ENCODE results near the gene PPFIA2. TPM values are rescaled to one million over a fixed set of nuclear protein-coding genes. Genes with fewer than 3 reads are reported as not detected.

The PPFIA2 gene
- total RNA-seq, 1 experiment from 2014 or later, result not detected

DNA sequence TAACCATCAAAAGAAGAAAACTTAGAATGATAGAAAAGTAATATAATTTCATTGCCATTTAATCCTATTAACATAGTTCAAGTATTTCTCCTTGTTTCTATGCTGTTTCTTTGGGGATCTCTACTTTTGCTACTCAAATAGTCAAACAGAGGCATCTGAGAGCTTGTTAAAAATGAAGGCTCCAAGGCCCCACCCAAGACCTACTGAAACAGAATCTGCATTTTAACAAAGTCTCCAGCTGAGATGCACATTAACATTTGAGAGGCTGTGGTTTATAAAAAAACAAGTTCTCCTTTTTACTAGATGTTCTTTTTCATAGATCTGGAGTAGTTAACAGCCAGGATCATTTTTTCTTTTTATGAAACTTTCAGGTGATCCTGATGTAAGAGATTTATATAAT lies 31.8 kb downstream of the PPFIA2 start:
- Histone ChIP-seq H3K4me1 (ENCODE audit: control insufficient read depth, insufficient read depth, low read length) (no peaks in the 10 kb centered on the region), H3K9me3 (ENCODE audit: control insufficient read depth, insufficient read depth, low read depth, low read length) (no peaks in the 10 kb centered on the region), H3K27ac (ENCODE audit: low read length) (no peak overlapping the region), H3K27me3 (ENCODE audit: control insufficient read depth, insufficient read depth, low read length) (no peaks in the 10 kb centered on the region), H3K36me3 (ENCODE audit: control insufficient read depth, insufficient read depth, low read length) (no peaks in the 10 kb centered on the region), H3K4me3 (ENCODE audit: low read depth in 2 of 2, low read length in 2 of 2) (no peak overlapping the region)
- ChIA-PET CTCF (no interaction called here), POLR2A (no interaction called here)
- DNase-seq (ENCODE audit: low read depth, low spot score) (no peak), ATAC-seq (no peak)
- no TSS peak for BruUV-seq (replicated peaks)
- intact Hi-C loops (cut with micrococcal nuclease; ENCODE audit: unreplicated experiment) (no loop called here), in situ Hi-C loops (cut with HindIII; ENCODE audit: low pct_unique_long_range_greater_than_20kb, low sequenced_read_pairs) (no loop called here)
- TF ChIP-seq SIN3A (IDR thresholded peaks at IDR 0.05; ENCODE audit: borderline replicate concordance, insufficient read depth, low read depth, low read length), result no peak

DNA sequence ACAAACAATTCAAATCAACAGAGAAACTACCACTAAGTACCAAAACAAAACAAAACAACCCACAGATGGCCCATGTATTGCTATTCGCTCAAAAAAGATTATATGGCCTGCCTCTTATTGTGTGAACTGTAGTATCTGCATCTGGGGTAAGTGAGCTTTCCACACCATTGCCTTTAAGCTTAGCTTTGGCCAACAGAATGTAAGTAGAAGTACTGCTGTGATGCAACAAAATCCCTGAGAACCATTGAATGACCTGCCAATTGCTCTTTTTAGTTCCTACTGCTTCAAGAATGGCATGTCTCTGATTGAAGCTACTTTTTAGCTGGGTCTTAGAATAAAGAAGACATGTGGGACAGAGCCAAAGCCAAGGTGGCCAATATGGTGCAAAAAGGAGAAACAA lies 32.5 kb downstream of the PPFIA2 start:
- no peaks in the 10 kb centered on the region for H3K36me3 ChIP-seq (ENCODE audit: control insufficient read depth, insufficient read depth, low read length)
- TF ChIP-seq, protein P1, sequence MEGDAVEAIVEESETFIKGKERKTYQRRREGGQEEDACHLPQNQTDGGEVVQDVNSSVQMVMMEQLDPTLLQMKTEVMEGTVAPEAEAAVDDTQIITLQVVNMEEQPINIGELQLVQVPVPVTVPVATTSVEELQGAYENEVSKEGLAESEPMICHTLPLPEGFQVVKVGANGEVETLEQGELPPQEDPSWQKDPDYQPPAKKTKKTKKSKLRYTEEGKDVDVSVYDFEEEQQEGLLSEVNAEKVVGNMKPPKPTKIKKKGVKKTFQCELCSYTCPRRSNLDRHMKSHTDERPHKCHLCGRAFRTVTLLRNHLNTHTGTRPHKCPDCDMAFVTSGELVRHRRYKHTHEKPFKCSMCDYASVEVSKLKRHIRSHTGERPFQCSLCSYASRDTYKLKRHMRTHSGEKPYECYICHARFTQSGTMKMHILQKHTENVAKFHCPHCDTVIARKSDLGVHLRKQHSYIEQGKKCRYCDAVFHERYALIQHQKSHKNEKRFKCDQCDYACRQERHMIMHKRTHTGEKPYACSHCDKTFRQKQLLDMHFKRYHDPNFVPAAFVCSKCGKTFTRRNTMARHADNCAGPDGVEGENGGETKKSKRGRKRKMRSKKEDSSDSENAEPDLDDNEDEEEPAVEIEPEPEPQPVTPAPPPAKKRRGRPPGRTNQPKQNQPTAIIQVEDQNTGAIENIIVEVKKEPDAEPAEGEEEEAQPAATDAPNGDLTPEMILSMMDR (IDR thresholded peaks at IDR 0.05), result no peak
- TF ChIP-seq TCF7L2 (IDR thresholded peaks at IDR 0.05; ENCODE audit: low read depth, low read length) (no peak), SIN3A (IDR thresholded peaks at IDR 0.05; ENCODE audit: borderline replicate concordance, insufficient read depth, low read depth, low read length) (no peak), POLR2AphosphoS5 (IDR thresholded peaks at IDR 0.05; ENCODE audit: low read depth, low read length) (no peak)
- TF ChIP-seq, protein P2, sequence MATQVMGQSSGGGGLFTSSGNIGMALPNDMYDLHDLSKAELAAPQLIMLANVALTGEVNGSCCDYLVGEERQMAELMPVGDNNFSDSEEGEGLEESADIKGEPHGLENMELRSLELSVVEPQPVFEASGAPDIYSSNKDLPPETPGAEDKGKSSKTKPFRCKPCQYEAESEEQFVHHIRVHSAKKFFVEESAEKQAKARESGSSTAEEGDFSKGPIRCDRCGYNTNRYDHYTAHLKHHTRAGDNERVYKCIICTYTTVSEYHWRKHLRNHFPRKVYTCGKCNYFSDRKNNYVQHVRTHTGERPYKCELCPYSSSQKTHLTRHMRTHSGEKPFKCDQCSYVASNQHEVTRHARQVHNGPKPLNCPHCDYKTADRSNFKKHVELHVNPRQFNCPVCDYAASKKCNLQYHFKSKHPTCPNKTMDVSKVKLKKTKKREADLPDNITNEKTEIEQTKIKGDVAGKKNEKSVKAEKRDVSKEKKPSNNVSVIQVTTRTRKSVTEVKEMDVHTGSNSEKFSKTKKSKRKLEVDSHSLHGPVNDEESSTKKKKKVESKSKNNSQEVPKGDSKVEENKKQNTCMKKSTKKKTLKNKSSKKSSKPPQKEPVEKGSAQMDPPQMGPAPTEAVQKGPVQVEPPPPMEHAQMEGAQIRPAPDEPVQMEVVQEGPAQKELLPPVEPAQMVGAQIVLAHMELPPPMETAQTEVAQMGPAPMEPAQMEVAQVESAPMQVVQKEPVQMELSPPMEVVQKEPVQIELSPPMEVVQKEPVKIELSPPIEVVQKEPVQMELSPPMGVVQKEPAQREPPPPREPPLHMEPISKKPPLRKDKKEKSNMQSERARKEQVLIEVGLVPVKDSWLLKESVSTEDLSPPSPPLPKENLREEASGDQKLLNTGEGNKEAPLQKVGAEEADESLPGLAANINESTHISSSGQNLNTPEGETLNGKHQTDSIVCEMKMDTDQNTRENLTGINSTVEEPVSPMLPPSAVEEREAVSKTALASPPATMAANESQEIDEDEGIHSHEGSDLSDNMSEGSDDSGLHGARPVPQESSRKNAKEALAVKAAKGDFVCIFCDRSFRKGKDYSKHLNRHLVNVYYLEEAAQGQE (IDR thresholded peaks at IDR 0.05; ENCODE audit: insufficient read depth in 1 of 2, low read depth in 2 of 2, low read length in 1 of 2), result no peak
- H3K4me3 ChIP-seq (ENCODE audit: low read depth in 2 of 2, low read length in 2 of 2), result no peak overlapping the region
- ChIA-PET CTCF (no interaction called here), POLR2A (no interaction called here)
- no peaks in the 10 kb centered on the region for H3K4me1 ChIP-seq (ENCODE audit: control insufficient read depth, insufficient read depth, low read length)
- no peak for DNase-seq (ENCODE audit: low read depth, low spot score)
- no peak for ATAC-seq
- intact Hi-C loops (cut with micrococcal nuclease; ENCODE audit: unreplicated experiment), result no loop called here
- in situ Hi-C loops (cut with HindIII; ENCODE audit: low pct_unique_long_range_greater_than_20kb, low sequenced_read_pairs), result no loop called here
- no peaks in the 10 kb centered on the region for H3K9me3 ChIP-seq (ENCODE audit: control insufficient read depth, insufficient read depth, low read depth, low read length)
- H3K27me3 ChIP-seq (ENCODE audit: control insufficient read depth, insufficient read depth, low read length), result no peaks in the 10 kb centered on the region
- H3K27ac ChIP-seq (ENCODE audit: low read length), result no peak overlapping the region
- no TSS peak for BruUV-seq (replicated peaks)

DNA sequence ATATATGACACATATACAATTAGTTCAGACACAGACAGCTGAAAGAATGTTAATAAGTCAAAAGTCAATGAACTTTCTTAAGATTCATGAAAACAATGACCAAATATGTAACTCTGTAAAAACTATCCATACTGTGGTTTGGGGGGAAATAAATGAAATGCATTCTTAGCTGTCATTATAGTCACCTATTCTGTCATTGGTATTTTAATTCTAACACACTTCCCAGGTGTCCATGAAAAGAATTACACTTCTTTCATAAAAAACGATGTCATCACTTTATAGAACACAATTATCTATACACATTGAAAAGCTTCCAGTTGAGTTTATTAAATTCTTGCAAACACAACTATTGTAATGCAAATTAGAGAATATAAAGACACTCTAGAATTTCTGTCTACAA lies 35.8 kb downstream of the PPFIA2 start:
- H3K9me3 ChIP-seq (ENCODE audit: control insufficient read depth, insufficient read depth, low read depth, low read length), result no peaks in the 10 kb centered on the region
- DNase-seq (ENCODE audit: low read depth, low spot score) (no peak), ATAC-seq (no peak)
- TF ChIP-seq POLR2AphosphoS5 (IDR thresholded peaks at IDR 0.05; ENCODE audit: low read depth, low read length) (no peak), SIN3A (IDR thresholded peaks at IDR 0.05; ENCODE audit: borderline replicate concordance, insufficient read depth, low read depth, low read length) (no peak), TCF7L2 (IDR thresholded peaks at IDR 0.05; ENCODE audit: low read depth, low read length) (no peak)
- TF ChIP-seq, protein P1 (IDR thresholded peaks at IDR 0.05), result no peak
- TF ChIP-seq, protein P2 (IDR thresholded peaks at IDR 0.05; ENCODE audit: insufficient read depth in 1 of 2, low read depth in 2 of 2, low read length in 1 of 2), result no peak
- no peak overlapping the region for H3K4me3 ChIP-seq (ENCODE audit: low read depth in 2 of 2, low read length in 2 of 2)
- H3K27ac ChIP-seq (ENCODE audit: low read length), result no peak overlapping the region
- BruUV-seq (replicated peaks), result no TSS peak
- H3K27me3 ChIP-seq (ENCODE audit: control insufficient read depth, insufficient read depth, low read length), result no peaks in the 10 kb centered on the region
- no peaks in the 10 kb centered on the region for H3K4me1 ChIP-seq (ENCODE audit: control insufficient read depth, insufficient read depth, low read length)
- POLR2A ChIA-PET, result no interaction called here
- no peaks in the 10 kb centered on the region for H3K36me3 ChIP-seq (ENCODE audit: control insufficient read depth, insufficient read depth, low read length)
- intact Hi-C loops (cut with micrococcal nuclease; ENCODE audit: unreplicated experiment) (no loop called here), in situ Hi-C loops (cut with HindIII; ENCODE audit: low pct_unique_long_range_greater_than_20kb, low sequenced_read_pairs) (no loop called here)
- CTCF ChIA-PET, result no interaction called here

Data from Panc1 (cell line).